Measurements from ENCODE around the gene SCNN1B. TPM values are rescaled to one million over a fixed set of nuclear protein-coding genes. Genes with fewer than 3 reads are reported as not detected.

SCNN1B gene
- total and polyA plus RNA-seq, 2 of the 13 experiments (the other 11 are each of a cell fraction or from before 2014, with no cell fraction given): not detected

DNA sequence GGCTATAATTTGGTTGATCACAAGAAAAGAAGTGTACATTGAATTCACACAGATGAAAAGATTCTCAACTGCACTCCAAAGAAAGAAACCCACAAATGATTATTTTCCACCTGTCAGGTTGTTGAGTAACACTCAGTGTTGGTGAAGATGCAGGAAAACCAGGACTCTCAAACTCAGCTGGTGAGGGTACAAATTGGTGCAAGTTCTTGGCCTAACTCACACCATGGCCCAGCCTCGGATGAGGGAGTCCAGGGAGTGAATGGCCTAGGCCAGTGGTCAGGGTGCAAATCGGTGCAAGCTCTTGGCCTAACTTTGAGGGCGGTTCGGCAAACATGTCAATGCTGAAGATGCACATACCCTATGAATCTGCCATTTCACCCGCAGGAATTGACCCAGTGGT is 8.6 kb downstream of the SCNN1B start:
- in situ Hi-C loops (cut with HindIII; ENCODE audit: extremely low pct_ligation_motif_present, low pct_unique_long_range_greater_than_20kb) (no loop called here), intact Hi-C loops (cut with micrococcal nuclease; ENCODE audit: unreplicated experiment) (no loop called here)
- H3K27ac ChIP-seq (ENCODE audit: extremely low read length, insufficient read depth, low read length): no peak overlapping the region
- no peaks in the 10 kb centered on the region for H3K79me2 ChIP-seq (ENCODE audit: insufficient read depth, low read length)
- no peak overlapping the region for H2AFZ ChIP-seq (ENCODE audit: low read length)
- H4K20me1 ChIP-seq (ENCODE audit: insufficient read depth, low read length): no peaks in the 10 kb centered on the region
- CTCF ChIA-PET (ENCODE audit: low intra/inter-chr PET ratio, low total read pairs): no interaction called here
- no peaks in the 10 kb centered on the region for H3K4me1 ChIP-seq (ENCODE audit: insufficient read depth, low read length)
- DNase-seq (ENCODE audit: low spot score) (no peak), ATAC-seq (no peak), FAIRE-seq (no peak)
- TF ChIP-seq, protein P1, sequence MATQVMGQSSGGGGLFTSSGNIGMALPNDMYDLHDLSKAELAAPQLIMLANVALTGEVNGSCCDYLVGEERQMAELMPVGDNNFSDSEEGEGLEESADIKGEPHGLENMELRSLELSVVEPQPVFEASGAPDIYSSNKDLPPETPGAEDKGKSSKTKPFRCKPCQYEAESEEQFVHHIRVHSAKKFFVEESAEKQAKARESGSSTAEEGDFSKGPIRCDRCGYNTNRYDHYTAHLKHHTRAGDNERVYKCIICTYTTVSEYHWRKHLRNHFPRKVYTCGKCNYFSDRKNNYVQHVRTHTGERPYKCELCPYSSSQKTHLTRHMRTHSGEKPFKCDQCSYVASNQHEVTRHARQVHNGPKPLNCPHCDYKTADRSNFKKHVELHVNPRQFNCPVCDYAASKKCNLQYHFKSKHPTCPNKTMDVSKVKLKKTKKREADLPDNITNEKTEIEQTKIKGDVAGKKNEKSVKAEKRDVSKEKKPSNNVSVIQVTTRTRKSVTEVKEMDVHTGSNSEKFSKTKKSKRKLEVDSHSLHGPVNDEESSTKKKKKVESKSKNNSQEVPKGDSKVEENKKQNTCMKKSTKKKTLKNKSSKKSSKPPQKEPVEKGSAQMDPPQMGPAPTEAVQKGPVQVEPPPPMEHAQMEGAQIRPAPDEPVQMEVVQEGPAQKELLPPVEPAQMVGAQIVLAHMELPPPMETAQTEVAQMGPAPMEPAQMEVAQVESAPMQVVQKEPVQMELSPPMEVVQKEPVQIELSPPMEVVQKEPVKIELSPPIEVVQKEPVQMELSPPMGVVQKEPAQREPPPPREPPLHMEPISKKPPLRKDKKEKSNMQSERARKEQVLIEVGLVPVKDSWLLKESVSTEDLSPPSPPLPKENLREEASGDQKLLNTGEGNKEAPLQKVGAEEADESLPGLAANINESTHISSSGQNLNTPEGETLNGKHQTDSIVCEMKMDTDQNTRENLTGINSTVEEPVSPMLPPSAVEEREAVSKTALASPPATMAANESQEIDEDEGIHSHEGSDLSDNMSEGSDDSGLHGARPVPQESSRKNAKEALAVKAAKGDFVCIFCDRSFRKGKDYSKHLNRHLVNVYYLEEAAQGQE (IDR thresholded peaks at IDR 0.05; ENCODE audit: borderline replicate concordance in 1 of 2, low read depth in 1 of 2, low read length in 2 of 2): no peak
- TF ChIP-seq ZNF782 (CRISPR knock-in tag; IDR thresholded peaks at IDR 0.05; ENCODE audit: borderline replicate concordance) (no peak), TOE1 (CRISPR knock-in tag; IDR thresholded peaks at IDR 0.05) (no peak), ZNF589 (CRISPR knock-in tag; conservative IDR thresholded peaks at IDR 0.05) (no peak)
- TF ChIP-seq, protein P2, sequence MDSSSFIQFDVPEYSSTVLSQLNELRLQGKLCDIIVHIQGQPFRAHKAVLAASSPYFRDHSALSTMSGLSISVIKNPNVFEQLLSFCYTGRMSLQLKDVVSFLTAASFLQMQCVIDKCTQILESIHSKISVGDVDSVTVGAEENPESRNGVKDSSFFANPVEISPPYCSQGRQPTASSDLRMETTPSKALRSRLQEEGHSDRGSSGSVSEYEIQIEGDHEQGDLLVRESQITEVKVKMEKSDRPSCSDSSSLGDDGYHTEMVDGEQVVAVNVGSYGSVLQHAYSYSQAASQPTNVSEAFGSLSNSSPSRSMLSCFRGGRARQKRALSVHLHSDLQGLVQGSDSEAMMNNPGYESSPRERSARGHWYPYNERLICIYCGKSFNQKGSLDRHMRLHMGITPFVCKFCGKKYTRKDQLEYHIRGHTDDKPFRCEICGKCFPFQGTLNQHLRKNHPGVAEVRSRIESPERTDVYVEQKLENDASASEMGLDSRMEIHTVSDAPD (CRISPR knock-in tag; IDR thresholded peaks at IDR 0.05): no peak
- H3K27me3 ChIP-seq (ENCODE audit: control insufficient read depth in 1 of 2, insufficient read depth in 2 of 2, low read length in 2 of 2): peaks cover 1 to 13% of the 10 kb centered on the region in 2 experiments; a peak in 3 of 5 replicates
- POLR2A ChIA-PET: interaction anchor here (0.6 kb wide), 1 partner anchor 437 kb away, joined by 3 read pairs; no protein-coding TSS in a partner anchor
- no peak overlapping the region for H3K9ac ChIP-seq (ENCODE audit: insufficient read depth, low read depth, low read length)
- BruUV-seq (replicated peaks): no TSS peak
- no peak overlapping the region for H3K4me2 ChIP-seq (ENCODE audit: low read depth, low read length)
- no peaks in the 10 kb centered on the region for H3K9me3 ChIP-seq (ENCODE audit: low read length)
- no peaks in the 10 kb centered on the region for H3K36me3 ChIP-seq (replicated peaks in 1 of 2; ENCODE audit: control insufficient read depth in 1 of 2, insufficient read depth in 2 of 2, low read length in 2 of 2)
- WGBS (ENCODE audit: low lambda C conversion rate): 43% methylated on average over 5 of the region's 5 CpGs
- H3K4me3 ChIP-seq (replicated peaks in 1 of 3; ENCODE audit: insufficient read depth in 1 of 3, low read depth in 2 of 3, low read length in 3 of 3): no peak overlapping the region

Measured in HepG2 (cell line).